Dendritic cell treated with granulocyte-macrophage colony-stimulating factor and Interleukin-4, amounts not matched to agents 40 ng/mL and 50 ng/mL, for 4 days (primary cell): Measurements from ENCODE around the gene CPN2.

ENCODE experiments used
- H3K27ac Mint-ChIP-seq: one replicate; pipeline ENCODE4 v1.8.0; 2022; ENCODE audit warnings: mild to moderate bottlenecking, mixed read lengths
- H3K27me3 Mint-ChIP-seq: one replicate; pipeline ENCODE4 v1.8.0; 2022; ENCODE audit warnings: mild to moderate bottlenecking, mixed read lengths
- H3K36me3 Mint-ChIP-seq: one replicate; pipeline ENCODE4 v1.8.0; 2022; ENCODE audit warnings: low read depth, mixed read lengths
- H3K4me1 Mint-ChIP-seq: one replicate; pipeline ENCODE4 v1.8.0; 2022; ENCODE audit warnings: low read depth, mixed read lengths
- H3K4me3 Mint-ChIP-seq: one replicate; pipeline ENCODE4 v1.8.0; 2022; ENCODE audit warnings: mild to moderate bottlenecking, moderate library complexity, mixed read lengths
- H3K9me3 Mint-ChIP-seq: one replicate; pipeline ENCODE4 v1.8.0; 2022; ENCODE audit warnings: mixed read lengths
- intact Hi-C: fragments of 100-400 bp; cut with micrococcal nuclease; formaldehyde crosslinking; loops from one replicate; pipeline ENCODE4 v1.15.0; 2022

The CPN2 gene

DNA sequence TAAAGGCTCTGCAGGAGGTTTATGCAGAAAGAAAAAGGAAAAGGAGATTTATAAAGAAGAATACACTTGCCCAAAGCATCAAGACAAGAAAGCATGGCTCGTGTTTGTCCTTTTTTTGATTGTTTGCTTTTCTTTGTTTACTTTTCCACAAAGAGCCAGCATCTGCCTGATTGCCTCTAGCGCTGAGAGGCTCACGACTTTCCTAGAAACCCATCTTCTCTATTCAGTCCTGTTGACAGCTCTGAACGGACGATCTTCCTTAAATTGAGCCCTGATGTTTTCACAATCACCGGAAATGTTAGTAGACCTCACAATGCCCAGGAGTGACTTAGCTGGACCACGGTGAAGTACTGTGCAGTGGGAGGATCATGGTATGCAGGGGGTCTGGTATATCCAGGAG, 35.5 kb upstream of the CPN2 start:
- Mint-ChIP-seq H3K27ac (no peak overlapping the region), H3K4me1 (no peaks in the 10 kb centered on the region), H3K27me3 (peaks cover 30% of the 10 kb centered on the region), H3K36me3 (no peaks in the 10 kb centered on the region), H3K4me3 (no peak overlapping the region), H3K9me3 (peaks cover 10% of the 10 kb centered on the region)
- intact Hi-C loops, result no loop called here

DNA sequence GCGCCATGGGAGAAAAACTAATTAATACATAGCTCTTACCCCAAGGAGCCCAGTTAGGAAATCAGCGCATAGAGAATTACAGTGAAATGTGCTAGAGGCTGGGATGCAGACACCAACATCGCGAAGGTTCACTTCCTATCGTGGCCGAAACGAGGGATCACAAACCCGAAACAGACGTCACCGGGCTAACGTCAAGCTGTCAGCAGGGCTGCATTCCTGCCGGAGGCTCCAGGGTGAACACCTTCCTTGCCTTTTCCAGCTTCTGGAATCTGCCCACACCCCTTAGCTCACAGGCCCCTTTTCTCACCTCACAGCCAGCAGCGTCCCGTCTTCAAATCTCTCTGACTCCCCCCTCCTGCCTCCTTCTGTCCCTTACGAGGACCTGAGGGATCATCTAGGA, 34.9 kb upstream of the CPN2 start:
- Mint-ChIP-seq H3K27me3 (peaks cover 28% of the 10 kb centered on the region), H3K9me3 (peaks cover 7% of the 10 kb centered on the region), H3K27ac (no peak overlapping the region), H3K4me3 (no peak overlapping the region), H3K36me3 (no peaks in the 10 kb centered on the region), H3K4me1 (no peaks in the 10 kb centered on the region)
- intact Hi-C loops, result no loop called here

DNA sequence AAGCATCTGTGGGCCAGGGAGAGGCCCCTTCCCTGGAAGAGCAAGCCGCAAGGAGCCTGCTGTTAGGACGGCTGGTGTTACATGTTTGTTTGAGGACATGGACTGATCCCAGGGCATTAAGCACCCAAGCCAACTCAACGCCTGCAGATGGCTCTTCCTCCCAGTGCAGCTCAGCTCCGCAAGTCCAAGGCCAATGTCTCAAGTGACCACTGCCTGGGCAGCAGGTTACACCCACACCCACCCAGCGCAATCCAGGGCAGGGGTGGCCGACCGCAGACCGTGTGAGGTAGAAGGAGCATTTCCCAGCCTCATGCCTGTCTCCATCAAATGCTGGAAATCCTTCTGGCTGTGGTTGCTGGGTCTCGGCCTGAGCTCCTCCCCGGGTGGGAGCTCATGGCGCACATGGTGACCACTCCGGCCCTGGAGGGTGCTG, 33.5 kb upstream of the CPN2 start:
- peaks cover 20% of the 10 kb centered on the region for H3K27me3 Mint-ChIP-seq
- intact Hi-C loops, result no loop called here

DNA sequence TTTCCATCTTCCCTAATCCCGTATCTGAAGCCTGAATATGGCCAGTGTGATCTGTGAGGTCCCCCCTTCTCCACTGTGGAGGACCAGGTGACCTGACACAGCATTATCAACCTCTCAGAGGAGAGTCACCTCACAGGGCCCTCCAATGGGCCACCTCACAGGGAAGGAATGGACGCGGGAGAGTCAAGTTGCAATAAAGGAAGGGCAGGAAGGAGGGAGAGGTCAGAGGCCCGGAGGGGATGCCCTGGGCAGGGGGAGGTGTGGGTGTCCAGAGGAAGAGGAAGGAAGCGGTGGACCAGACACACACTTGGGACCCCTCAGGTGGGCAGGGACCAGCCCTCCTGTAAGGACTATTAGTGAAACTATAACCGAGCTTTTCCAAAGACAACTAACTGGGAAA, 33.0 kb upstream of the CPN2 start:
- no peak overlapping the region for H3K27ac Mint-ChIP-seq
- no peak overlapping the region for H3K4me3 Mint-ChIP-seq
- intact Hi-C loops, result no loop called here
- peaks cover 16% of the 10 kb centered on the region for H3K27me3 Mint-ChIP-seq
- H3K4me1 Mint-ChIP-seq, result no peaks in the 10 kb centered on the region
- no peaks in the 10 kb centered on the region for H3K9me3 Mint-ChIP-seq
- H3K36me3 Mint-ChIP-seq, result no peaks in the 10 kb centered on the region

More for the DNA sequence above, 33.5 kb upstream of the CPN2 start:
- Mint-ChIP-seq H3K27ac (no peak overlapping the region), H3K4me3 (no peak overlapping the region), H3K36me3 (no peaks in the 10 kb centered on the region), H3K9me3 (no peaks in the 10 kb centered on the region), H3K4me1 (no peaks in the 10 kb centered on the region)

DNA sequence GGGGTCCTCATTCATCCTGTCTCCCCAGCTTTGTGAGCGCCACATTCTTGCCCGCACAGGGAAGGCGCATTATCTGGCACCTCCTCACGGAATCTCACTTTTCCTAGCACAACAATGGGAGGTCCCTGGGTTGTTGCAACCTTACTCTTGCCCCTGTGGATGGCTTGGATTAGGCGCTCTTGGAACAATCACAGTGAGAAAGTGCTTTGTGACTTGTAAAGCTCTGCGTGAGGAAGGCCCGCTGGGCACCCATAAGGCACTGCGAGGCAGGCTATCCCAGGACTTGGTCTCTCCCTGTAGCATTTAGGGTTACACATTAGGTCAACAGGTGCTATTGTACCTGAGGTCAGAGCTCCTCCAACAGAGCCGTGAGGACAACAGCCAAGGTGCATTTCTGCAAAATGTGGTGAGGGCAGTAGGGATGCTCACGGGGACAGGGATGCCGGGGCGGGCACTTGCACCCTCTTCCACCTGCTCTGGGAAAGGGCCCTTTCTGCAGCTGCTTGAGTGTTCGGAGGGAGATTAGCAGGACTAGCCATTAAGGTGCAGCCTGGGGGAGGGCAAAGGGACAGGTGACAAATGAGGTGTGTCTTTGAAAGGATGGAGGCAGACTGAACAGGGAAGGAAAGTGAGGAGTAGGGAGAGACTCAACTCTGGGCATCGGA, 32.3 kb upstream of the CPN2 start:
- intact Hi-C loops, result no loop called here
- H3K4me3 Mint-ChIP-seq, result no peak overlapping the region
- H3K36me3 Mint-ChIP-seq, result no peaks in the 10 kb centered on the region
- H3K4me1 Mint-ChIP-seq, result no peaks in the 10 kb centered on the region
- H3K9me3 Mint-ChIP-seq, result no peaks in the 10 kb centered on the region
- peaks cover 19% of the 10 kb centered on the region for H3K27me3 Mint-ChIP-seq
- H3K27ac Mint-ChIP-seq, result no peak overlapping the region

DNA sequence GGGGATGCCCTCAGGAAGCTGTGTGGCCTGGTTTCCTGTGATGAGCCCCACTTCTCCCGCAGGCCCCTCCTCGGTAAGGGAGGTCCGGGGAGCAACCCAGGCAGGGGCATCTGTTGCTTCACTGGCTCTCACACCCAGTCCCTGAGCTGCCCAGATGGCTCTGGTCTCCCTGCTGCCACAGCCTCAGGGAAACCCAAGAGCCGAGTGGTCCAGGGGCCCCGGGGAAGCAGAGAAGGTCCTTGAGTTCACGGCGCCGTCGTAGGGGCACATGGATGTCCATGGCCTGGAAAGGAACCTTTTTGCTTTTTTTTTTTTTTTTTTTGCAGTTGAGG, 31.7 kb upstream of the CPN2 start:
- Mint-ChIP-seq H3K4me1 (no peaks in the 10 kb centered on the region), H3K27ac (no peak overlapping the region), H3K9me3 (no peaks in the 10 kb centered on the region), H3K4me3 (no peak overlapping the region), H3K36me3 (no peaks in the 10 kb centered on the region), H3K27me3 (peaks cover 20% of the 10 kb centered on the region)
- intact Hi-C loops, result no loop called here

DNA sequence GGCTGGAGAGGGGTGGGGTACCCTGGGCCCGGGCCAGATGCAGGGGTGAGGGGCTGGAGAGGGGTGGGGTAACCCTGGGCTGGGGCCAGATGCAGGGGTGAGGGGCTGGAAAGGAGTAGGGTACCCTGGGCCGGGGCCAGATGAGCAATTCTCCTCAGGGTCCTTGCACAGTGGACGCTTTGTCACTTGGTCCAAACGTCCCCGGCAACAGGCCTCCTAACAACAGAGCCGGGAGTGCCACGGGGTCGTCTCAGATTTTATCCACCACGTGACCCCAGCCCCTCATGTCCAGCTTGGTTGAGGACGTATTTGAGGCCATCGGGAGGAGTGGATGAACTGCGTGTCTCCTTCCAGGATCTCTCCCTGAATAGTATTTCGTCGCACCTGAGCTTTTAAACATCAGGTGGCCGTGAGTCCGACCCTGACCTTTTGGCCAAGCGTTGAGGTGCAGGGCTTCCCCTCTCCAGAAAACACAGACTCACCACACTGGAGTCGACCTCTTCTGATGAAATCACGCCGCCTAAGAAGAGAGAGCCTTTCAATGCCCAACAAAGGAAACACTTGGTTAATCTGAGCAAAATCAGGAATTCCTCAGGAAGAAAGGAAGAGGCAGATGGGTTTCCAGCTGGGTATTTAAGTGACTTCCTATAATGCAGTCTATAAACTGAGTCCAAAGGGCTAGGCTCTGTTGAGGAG, 31.2 kb upstream of the CPN2 start:
- Mint-ChIP-seq H3K27me3 (peaks cover 20% of the 10 kb centered on the region), H3K4me1 (no peaks in the 10 kb centered on the region), H3K27ac (no peak overlapping the region), H3K9me3 (no peaks in the 10 kb centered on the region), H3K36me3 (no peaks in the 10 kb centered on the region), H3K4me3 (no peak overlapping the region)
- intact Hi-C loops, result no loop called here

DNA sequence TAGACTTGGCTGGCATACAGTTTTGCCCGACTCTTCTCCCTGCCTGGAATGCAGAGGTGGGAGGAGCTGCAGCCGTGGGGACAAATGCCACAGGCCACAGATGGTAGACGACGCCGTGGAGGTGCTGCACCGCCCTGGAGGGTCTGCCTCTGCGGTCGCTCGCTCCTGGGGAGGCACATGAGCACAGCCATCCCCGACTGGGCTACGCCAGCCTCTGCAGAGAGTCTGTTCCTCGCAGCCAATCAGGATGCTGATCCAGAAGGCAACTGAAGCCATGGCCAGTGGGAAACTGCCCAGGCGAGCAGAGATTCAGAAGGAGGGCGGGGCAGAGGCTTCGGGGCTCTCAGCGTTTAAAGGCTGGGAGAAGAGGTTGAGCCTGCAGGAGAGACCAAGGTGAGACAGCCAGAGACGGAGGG, 30.3 kb upstream of the CPN2 start:
- no peaks in the 10 kb centered on the region for H3K9me3 Mint-ChIP-seq
- H3K27me3 Mint-ChIP-seq, result peaks cover 23% of the 10 kb centered on the region
- H3K36me3 Mint-ChIP-seq, result no peaks in the 10 kb centered on the region

DNA sequence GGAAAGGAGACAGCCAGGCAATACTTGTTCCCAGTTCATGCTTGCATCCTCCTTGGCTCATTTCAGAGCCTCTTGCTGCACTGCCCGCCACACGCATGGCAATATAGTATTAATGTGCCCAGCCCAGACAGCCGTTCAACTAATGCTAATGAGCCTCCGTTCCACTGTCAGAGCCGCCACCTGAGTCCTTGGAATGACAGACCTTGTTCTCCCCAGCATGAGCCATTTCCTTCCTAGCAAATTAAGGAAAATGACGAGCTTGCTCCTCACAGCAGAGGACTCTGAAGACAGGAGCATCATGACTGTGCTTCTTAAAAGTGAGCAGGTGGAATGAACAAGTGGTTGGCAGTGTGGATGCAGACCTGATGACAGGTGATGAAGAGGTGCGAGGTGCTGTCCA, 29.2 kb upstream of the CPN2 start:
- H3K36me3 Mint-ChIP-seq, result no peaks in the 10 kb centered on the region
- H3K27ac Mint-ChIP-seq, result no peak overlapping the region
- no peaks in the 10 kb centered on the region for H3K9me3 Mint-ChIP-seq
- intact Hi-C loops, result no loop called here
- H3K4me3 Mint-ChIP-seq, result no peak overlapping the region
- H3K4me1 Mint-ChIP-seq, result no peaks in the 10 kb centered on the region
- peaks cover 29% of the 10 kb centered on the region for H3K27me3 Mint-ChIP-seq

More for the DNA sequence above, 30.3 kb upstream of the CPN2 start:
- Mint-ChIP-seq H3K4me1 (no peaks in the 10 kb centered on the region), H3K27ac (no peak overlapping the region), H3K4me3 (no peak overlapping the region)
- intact Hi-C loops, result no loop called here

DNA sequence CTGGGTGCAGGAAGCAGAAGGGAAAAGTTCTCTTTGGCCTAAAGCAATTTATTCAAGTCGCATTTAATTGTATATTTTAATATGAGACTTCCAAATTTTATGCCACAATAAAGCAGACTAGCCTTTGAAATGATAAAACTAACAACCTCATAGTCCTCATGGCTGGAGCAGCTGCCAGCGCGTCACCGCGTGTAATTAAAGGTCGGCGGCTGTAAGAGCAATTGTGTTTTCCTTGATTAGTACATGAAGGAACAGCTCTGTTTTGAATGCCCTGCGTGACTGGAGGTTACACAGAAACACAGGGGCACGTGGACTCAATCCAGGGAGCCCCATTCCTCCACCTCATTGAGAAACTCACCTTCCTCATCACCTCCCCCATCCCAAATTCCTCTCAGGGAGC, 28.5 kb upstream of the CPN2 start:
- Mint-ChIP-seq H3K9me3 (no peaks in the 10 kb centered on the region), H3K27ac (no peak overlapping the region), H3K4me1 (no peaks in the 10 kb centered on the region), H3K27me3 (peaks cover 29% of the 10 kb centered on the region), H3K36me3 (no peaks in the 10 kb centered on the region), H3K4me3 (no peak overlapping the region)
- intact Hi-C loops, result no loop called here

DNA sequence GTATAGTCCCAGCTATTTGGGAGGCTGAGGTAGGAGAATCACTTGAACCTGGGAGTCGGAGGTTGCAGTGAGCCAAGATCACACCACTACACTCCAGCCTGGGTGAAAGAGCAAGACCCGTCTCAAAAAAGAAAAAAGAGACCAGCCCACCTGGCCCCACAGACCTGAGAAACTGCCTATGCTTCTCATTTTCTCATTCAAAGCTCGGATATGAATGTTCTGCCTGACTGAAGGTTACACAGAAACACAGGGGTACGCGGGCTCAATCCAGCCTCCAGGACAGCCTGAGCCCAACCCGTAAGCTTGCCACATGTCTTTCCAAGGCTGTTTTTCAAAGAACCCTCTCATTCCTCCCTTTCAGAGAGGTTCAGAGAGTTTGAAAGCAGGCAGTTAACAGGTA, 28.1 kb upstream of the CPN2 start:
- Mint-ChIP-seq H3K27ac (no peak overlapping the region), H3K36me3 (no peaks in the 10 kb centered on the region), H3K4me3 (no peak overlapping the region), H3K9me3 (no peaks in the 10 kb centered on the region), H3K27me3 (peaks cover 28% of the 10 kb centered on the region), H3K4me1 (no peaks in the 10 kb centered on the region)
- intact Hi-C loops, result no loop called here

DNA sequence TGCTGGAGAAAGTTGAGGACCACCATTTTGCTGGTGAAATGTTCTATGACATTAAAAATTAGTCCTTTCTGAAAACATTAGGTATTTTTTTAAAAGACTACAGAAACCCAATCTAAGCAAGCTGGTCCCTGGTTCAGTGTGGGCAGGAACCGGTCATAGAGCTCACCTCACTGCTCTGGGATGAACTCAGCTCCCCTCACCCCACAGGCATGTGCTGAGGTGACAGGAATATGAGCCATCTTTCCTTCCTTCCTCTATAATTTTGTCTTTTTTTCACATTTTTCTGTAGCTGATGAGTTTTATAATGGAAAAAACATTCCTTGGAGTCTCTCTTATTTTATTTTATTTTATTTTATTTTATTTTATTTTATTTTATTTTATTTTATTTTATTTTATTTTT, 26.6 kb upstream of the CPN2 start:
- Mint-ChIP-seq H3K36me3 (no peaks in the 10 kb centered on the region), H3K4me3 (no peak overlapping the region), H3K4me1 (no peaks in the 10 kb centered on the region), H3K27ac (no peak overlapping the region), H3K27me3 (peaks cover 24% of the 10 kb centered on the region), H3K9me3 (no peaks in the 10 kb centered on the region)
- intact Hi-C loops, result no loop called here

DNA sequence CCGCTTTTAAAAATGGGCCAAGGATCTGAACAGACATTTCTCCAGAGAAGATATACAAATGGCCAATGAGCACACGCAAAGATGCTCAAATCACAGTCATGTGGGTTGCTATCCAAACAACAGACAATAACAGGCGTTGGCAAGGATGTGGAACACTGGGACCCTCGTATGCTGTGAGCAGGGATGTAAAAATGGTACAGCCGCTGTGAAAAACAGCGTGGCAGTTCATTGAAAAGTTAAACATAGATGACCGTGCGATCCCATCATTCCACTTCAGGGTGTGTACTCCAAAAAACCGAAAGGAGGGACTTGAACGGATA, 25.1 kb upstream of the CPN2 start:
- Mint-ChIP-seq H3K4me1 (no peaks in the 10 kb centered on the region), H3K36me3 (no peaks in the 10 kb centered on the region), H3K4me3 (no peak overlapping the region), H3K27me3 (peaks cover 28% of the 10 kb centered on the region), H3K9me3 (no peaks in the 10 kb centered on the region), H3K27ac (no peak overlapping the region)
- intact Hi-C loops, result no loop called here

DNA sequence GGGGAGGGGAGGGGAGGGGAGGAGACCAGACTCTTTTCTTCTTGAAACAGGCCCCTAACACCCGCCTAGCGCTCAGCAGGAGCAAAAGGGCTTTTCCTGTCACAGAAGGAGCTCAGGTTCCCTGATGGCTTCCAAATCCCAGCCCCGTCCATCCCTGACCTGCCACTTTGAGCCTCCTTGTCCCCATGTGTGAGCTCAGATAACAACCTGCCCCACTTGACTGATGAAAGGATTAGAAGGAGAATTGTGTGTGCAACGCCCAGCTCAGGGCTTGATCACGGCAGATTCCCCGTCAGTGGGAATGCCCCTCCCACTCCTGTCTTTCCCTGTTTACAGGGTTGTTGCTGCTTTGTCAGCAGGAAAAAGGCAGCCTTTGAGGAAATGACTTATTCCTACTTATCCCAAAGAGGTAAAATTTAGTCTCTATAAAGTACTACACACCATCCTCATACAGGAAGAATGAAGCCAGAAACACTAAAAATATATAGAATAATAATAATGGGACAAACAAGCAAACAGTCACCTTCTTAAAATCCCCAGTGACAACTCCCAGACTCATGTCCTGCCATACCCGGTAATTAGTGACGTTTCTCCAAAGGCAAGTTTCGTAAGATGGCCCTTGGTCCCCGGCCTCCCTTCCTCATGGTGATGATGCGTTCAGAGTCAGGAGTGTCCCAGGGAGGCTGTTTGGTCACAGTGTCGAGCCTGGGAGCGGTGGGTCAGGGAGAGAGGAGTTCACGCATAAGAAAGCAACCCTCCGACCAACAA, 24.5 kb upstream of the CPN2 start:
- peaks cover 34% of the 10 kb centered on the region for H3K27me3 Mint-ChIP-seq
- no peak overlapping the region for H3K27ac Mint-ChIP-seq
- no peaks in the 10 kb centered on the region for H3K9me3 Mint-ChIP-seq
- H3K36me3 Mint-ChIP-seq, result no peaks in the 10 kb centered on the region
- no peaks in the 10 kb centered on the region for H3K4me1 Mint-ChIP-seq
- H3K4me3 Mint-ChIP-seq, result no peak overlapping the region
- intact Hi-C loops, result no loop called here
